HEK293 (cell line): ENCODE results near the gene ENDOD1.

ENCODE experiments used
- ATF2 ChIP-seq: fragments of 450-650 bp; formaldehyde crosslinking; IDR thresholded peaks from 2 replicates; pipeline ENCODE4 v1.5.1; 2016; ENCODE audit warnings: missing biosample characterization, missing genetic modification characterization, low read depth
- BCL11A ChIP-seq: fragments of 450-650 bp; formaldehyde crosslinking; IDR thresholded peaks from 2 replicates; pipeline ENCODE4 v1.5.1; 2016; ENCODE audit warnings: low read depth, missing biosample characterization, missing genetic modification characterization
- CTCF ChIP-seq: fragments of 450-650 bp; formaldehyde crosslinking; IDR thresholded peaks from 2 replicates; pipeline ENCODE4 v1.5.1; 2016; ENCODE audit warnings: missing biosample characterization, missing genetic modification characterization
- GLI4 ChIP-seq: fragments of 450-650 bp; formaldehyde crosslinking; IDR thresholded peaks from 2 replicates; pipeline ENCODE4 v1.5.1; 2016; ENCODE audit warnings: missing biosample characterization, missing genetic modification characterization
- HOXD13 ChIP-seq: sonication (generic); formaldehyde crosslinking; IDR thresholded peaks from 2 replicates; pipeline ENCODE4 v1.8.0; 2022; ENCODE audit warnings: missing genetic modification reagents, borderline replicate concordance
- IKZF3 ChIP-seq: fragments of 450-650 bp; IDR thresholded peaks from 2 replicates; pipeline ENCODE4 v1.5.0; 2018; ENCODE audit warnings: missing biosample characterization, mild to moderate bottlenecking, missing genetic modification characterization, moderate library complexity
- OSR2 ChIP-seq: fragments of 450-650 bp; formaldehyde crosslinking; IDR thresholded peaks from 2 replicates; pipeline ENCODE4 v1.5.1; 2016; ENCODE audit warnings: missing biosample characterization, missing genetic modification characterization
- PRDM10 ChIP-seq: fragments of 450-650 bp; formaldehyde crosslinking; IDR thresholded peaks from 2 replicates; pipeline ENCODE4 v1.5.1; 2016; ENCODE audit warnings: missing biosample characterization, missing genetic modification characterization
- SP2 ChIP-seq: fragments of 450-650 bp; formaldehyde crosslinking; IDR thresholded peaks from 2 replicates; pipeline ENCODE4 v1.5.1; 2016; ENCODE audit warnings: missing biosample characterization, missing genetic modification characterization
- ZFHX2 ChIP-seq: fragments of 450-650 bp; formaldehyde crosslinking; conservative IDR thresholded peaks from 2 replicates; pipeline ENCODE4 v1.5.1; 2016; ENCODE audit warnings: missing biosample characterization, missing genetic modification characterization
- ZNF23 ChIP-seq: fragments of 450-650 bp; formaldehyde crosslinking; IDR thresholded peaks from 2 replicates; pipeline ENCODE4 v1.5.1; 2016; ENCODE audit warnings: missing biosample characterization, missing genetic modification characterization, borderline replicate concordance
- ZNF26 ChIP-seq: fragments of 450-650 bp; formaldehyde crosslinking; IDR thresholded peaks from 2 replicates; pipeline ENCODE4 v1.5.1; 2016; ENCODE audit warnings: missing biosample characterization, missing genetic modification characterization
- ZNF266 ChIP-seq: fragments of 450-650 bp; formaldehyde crosslinking; IDR thresholded peaks from 2 replicates; pipeline ENCODE4 v1.5.1; 2016; ENCODE audit warnings: missing biosample characterization, missing genetic modification characterization, low read depth
- ZNF366 ChIP-seq: fragments of 450-650 bp; formaldehyde crosslinking; conservative IDR thresholded peaks from 2 replicates; pipeline ENCODE4 v1.5.1; 2016; ENCODE audit warnings: missing biosample characterization, missing genetic modification characterization
- ZNF449 ChIP-seq: fragments of 450-650 bp; formaldehyde crosslinking; IDR thresholded peaks from 2 replicates; pipeline ENCODE4 v1.5.1; 2017; ENCODE audit warnings: missing biosample characterization, mild to moderate bottlenecking, missing genetic modification characterization, moderate library complexity
- ZNF518A ChIP-seq: fragments of 450-650 bp; formaldehyde crosslinking; conservative IDR thresholded peaks from 2 replicates; pipeline ENCODE4 v1.5.1; 2016; ENCODE audit warnings: low read depth, missing biosample characterization, missing genetic modification characterization
- ZNF585B ChIP-seq: fragments of 450-650 bp; formaldehyde crosslinking; IDR thresholded peaks from 2 replicates; pipeline ENCODE4 v1.5.1; 2016; ENCODE audit warnings: missing biosample characterization, missing genetic modification characterization
- ZNF664 ChIP-seq: fragments of 450-650 bp; formaldehyde crosslinking; IDR thresholded peaks from 2 replicates; pipeline ENCODE4 v1.5.1; 2016; ENCODE audit warnings: missing biosample characterization, missing genetic modification characterization
- ZSCAN18 ChIP-seq: fragments of 450-650 bp; formaldehyde crosslinking; IDR thresholded peaks from 2 replicates; pipeline ENCODE4 v1.5.1; 2016; ENCODE audit warnings: missing biosample characterization, missing genetic modification characterization
- ZSCAN5A ChIP-seq: fragments of 450-650 bp; formaldehyde crosslinking; IDR thresholded peaks from 2 replicates; pipeline ENCODE4 v1.5.1; 2016; ENCODE audit warnings: missing biosample characterization, missing genetic modification characterization

ENDOD1 gene

GRCh38 chr11:95074792-95075563 lies 14.7 kb upstream of the ENDOD1 start (continued):
- TF ChIP-seq ATF2 (no peak), ZSCAN18 (no peak), GLI4 (tag by site-specific recombination) (no peak), ZFHX2 (tag by site-specific recombination) (peak; percentile 61), ZNF23 (tag by site-specific recombination) (no peak), IKZF3 (tag by site-specific recombination) (no peak), ZSCAN5A (tag by site-specific recombination) (no peak), ZNF266 (tag by site-specific recombination) (no peak), ZNF664 (tag by site-specific recombination) (no peak), PRDM10 (tag by site-specific recombination) (peak; percentile 49), ZNF518A (tag by site-specific recombination) (no peak), HOXD13 (no peak), BCL11A (tag by site-specific recombination) (no peak), OSR2 (tag by site-specific recombination) (peak; percentile 56; the same call in 1 of the 2 replicates), ZNF585B (no peak), SP2 (tag by site-specific recombination) (no peak), CTCF (tag by site-specific recombination) (no peak), ZNF449 (tag by site-specific recombination) (no peak), ZNF366 (tag by site-specific recombination) (peak; percentile 23; the same call in 1 of the 2 replicates), ZNF26 (tag by site-specific recombination) (no peak)
